BE2C (cell line): Measurements from ENCODE around the gene TRAF3IP1.

Experiments
- DNase-seq: peaks from one replicate; pipeline ENCODE4 v3.0.0-alpha.2; 2020
- H3K27me3 ChIP-seq: fragments of 250-450 bp; sonication (Bioruptor Pico); 2 replicates; pipeline ENCODE4 v1.5.1; 2020; ENCODE audit warnings: mild to moderate bottlenecking
- H3K36me3 ChIP-seq: fragments of 250-450 bp; sonication (Bioruptor Pico); 2 replicates; pipeline ENCODE4 v1.5.1; 2020; ENCODE audit warnings: mild to moderate bottlenecking
- H3K4me1 ChIP-seq: fragments of 250-450 bp; sonication (Bioruptor Pico); 2 replicates; pipeline ENCODE4 v1.5.1; 2020
- H3K4me3 ChIP-seq: 2 replicates; pipeline ENCODE4 v1.5.1; 2011; ENCODE audit warnings: low read depth, low read length
- H3K9me3 ChIP-seq: fragments of 250-450 bp; sonication (Bioruptor Pico); 2 replicates; pipeline ENCODE4 v1.5.1; 2020
- TF ChIP-seq, protein P1 (sequence below): IDR thresholded peaks from 2 replicates; pipeline ENCODE4 v1.5.1; 2012; ENCODE audit warnings: mild to moderate bottlenecking, low read depth, low read length

TRAF3IP1 gene

GRCh38 chr2:238423561-238424312, 103.4 kb downstream of the TRAF3IP1 start:
- Histone ChIP-seq H3K27me3 (no peaks in the 10 kb centered on the region), H3K4me1 (no peaks in the 10 kb centered on the region), H3K9me3 (no peaks in the 10 kb centered on the region), H3K4me3 (no peak overlapping the region), H3K36me3 (no peaks in the 10 kb centered on the region)
- TF ChIP-seq, protein P1, sequence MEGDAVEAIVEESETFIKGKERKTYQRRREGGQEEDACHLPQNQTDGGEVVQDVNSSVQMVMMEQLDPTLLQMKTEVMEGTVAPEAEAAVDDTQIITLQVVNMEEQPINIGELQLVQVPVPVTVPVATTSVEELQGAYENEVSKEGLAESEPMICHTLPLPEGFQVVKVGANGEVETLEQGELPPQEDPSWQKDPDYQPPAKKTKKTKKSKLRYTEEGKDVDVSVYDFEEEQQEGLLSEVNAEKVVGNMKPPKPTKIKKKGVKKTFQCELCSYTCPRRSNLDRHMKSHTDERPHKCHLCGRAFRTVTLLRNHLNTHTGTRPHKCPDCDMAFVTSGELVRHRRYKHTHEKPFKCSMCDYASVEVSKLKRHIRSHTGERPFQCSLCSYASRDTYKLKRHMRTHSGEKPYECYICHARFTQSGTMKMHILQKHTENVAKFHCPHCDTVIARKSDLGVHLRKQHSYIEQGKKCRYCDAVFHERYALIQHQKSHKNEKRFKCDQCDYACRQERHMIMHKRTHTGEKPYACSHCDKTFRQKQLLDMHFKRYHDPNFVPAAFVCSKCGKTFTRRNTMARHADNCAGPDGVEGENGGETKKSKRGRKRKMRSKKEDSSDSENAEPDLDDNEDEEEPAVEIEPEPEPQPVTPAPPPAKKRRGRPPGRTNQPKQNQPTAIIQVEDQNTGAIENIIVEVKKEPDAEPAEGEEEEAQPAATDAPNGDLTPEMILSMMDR: no peak
- DNase-seq: no peak

DNA sequence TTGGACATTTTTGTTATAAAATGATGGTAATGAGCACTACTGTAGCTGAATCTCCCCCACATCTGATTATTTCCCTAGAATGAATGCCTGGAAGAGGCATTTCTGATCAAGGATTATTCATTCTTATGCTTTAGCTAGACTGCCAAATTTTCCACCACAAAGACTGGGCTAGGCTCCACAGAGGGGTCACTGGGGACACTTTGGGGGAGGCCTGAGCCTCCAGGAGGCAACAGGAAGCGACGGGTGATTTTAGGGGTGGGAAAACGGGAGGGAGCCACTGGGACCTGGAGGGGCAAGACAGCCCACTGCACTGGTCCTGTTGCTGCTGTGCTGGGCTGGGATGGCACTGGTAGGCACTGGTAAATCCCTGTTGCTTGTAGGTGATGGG, 104.0 kb downstream of the TRAF3IP1 start:
- Histone ChIP-seq H3K9me3 (no peaks in the 10 kb centered on the region), H3K4me1 (no peaks in the 10 kb centered on the region), H3K27me3 (no peaks in the 10 kb centered on the region), H3K36me3 (no peaks in the 10 kb centered on the region), H3K4me3 (no peak overlapping the region)
- DNase-seq: no peak
- TF ChIP-seq, protein P1: no peak

DNA sequence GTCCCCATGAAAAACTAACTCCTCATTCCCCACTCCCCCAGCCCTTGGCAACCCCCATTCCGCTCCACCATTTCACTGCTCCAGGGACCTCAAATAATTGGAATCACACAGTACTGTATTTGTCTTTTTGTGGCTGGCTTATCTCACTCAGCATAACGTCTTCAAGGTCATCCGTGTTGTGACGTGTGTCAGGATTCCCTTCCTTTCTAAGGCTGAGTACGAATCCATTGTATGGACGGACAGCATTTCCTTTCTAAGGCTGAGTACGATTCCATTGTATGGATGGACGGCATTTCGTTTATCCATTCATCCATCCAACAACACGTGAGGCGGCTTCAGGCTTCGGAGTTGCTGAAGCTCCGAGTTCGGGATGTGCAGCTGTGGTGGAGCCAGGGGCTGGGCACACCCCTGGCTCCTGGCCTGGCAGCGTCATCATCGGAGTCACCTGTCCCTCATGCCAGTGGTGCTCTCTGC, 105.2 kb downstream of the TRAF3IP1 start:
- H3K9me3 ChIP-seq: no peaks in the 10 kb centered on the region

DNA sequence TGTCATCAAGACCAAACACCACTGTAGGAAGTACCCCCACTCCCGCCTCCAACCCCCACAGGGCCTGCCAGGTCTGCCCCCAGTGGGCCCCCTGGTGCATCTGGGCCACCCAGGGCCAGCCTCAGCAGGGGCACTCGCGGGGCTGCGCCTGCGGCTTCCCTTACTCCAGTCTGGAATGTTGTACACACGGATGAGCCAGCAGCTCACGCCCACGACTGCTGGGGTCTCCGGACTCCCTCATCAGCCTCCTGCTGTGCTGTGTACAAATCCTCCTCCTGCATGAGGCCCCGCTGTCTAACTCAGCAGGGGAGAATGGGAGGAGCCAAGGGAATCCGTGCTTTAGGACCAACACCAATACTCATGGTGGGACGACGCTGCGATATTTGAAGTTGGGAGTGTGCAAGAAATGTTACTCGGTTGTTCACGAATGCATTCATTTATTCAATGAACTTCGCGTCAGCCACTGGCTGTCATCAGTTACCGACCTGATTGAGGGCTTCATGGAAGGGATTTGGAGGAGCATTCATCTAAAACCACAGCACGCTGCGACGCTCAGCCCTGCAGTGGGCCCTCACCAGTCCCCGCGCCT, 105.8 kb downstream of the TRAF3IP1 start:
- H3K36me3 ChIP-seq: peaks cover 3% of the 10 kb centered on the region; the same call in 1 of the 2 replicates
- peak overlapping the region; percentile 96 for H3K4me3 ChIP-seq
- no peaks in the 10 kb centered on the region for H3K27me3 ChIP-seq
- no peak for DNase-seq
- no peaks in the 10 kb centered on the region for H3K4me1 ChIP-seq
- TF ChIP-seq, protein P1: no peak
- H3K9me3 ChIP-seq: no peaks in the 10 kb centered on the region

More for the DNA sequence above, 105.2 kb downstream of the TRAF3IP1 start:
- Histone ChIP-seq H3K27me3 (no peaks in the 10 kb centered on the region), H3K36me3 (peaks cover 3% of the 10 kb centered on the region; the same call in 1 of the 2 replicates), H3K4me1 (no peaks in the 10 kb centered on the region), H3K4me3 (peak overlapping the region; percentile 96; the same call in 1 of the 2 replicates)
- TF ChIP-seq, protein P1: no peak
- no peak for DNase-seq

GRCh38 chr2:238426568-238427434, 106.5 kb downstream of the TRAF3IP1 start, which contains the start of gene ASB1:
TSS of gene ASB1 (plus strand) at chr2:238426927. CDS start at chr2:238427071, 144 bp downstream.
- Histone ChIP-seq H3K9me3 (no peaks in the 10 kb centered on the region), H3K36me3 (peaks cover 3% of the 10 kb centered on the region; the same call in 1 of the 2 replicates), H3K4me1 (no peaks in the 10 kb centered on the region), H3K4me3 (peak within 1 kb of the TSS; percentile 96), H3K27me3 (no peaks in the 10 kb centered on the region)
- TF ChIP-seq, protein P1: no peak
- DNase-seq: peak; percentile 89
